HepG2 (cell line): ENCODE results near the gene ZSWIM7. TPM values are rescaled to one million over a fixed set of nuclear protein-coding genes. Genes with fewer than 3 reads are reported as not detected.

Source experiments
- AKAP8 ChIP-seq: sonication (generic); formaldehyde crosslinking; IDR thresholded peaks from 2 replicates; pipeline ENCODE4 v1.5.1; 2020; ENCODE audit warnings: mild to moderate bottlenecking, missing genetic modification reagents
- ARID2 ChIP-seq: sonication (generic); formaldehyde crosslinking; IDR thresholded peaks from 2 replicates; pipeline ENCODE4 v1.8.1; 2022; ENCODE audit warnings: mild to moderate bottlenecking, missing genetic modification reagents, borderline replicate concordance
- ETV5 ChIP-seq: IDR thresholded peaks from 2 replicates; pipeline ENCODE4 v1.6.1; 2018; ENCODE audit warnings: missing biosample characterization, missing genetic modification reagents, inconsistent platforms, borderline replicate concordance
- ETV6 ChIP-seq: sonication (generic); formaldehyde crosslinking; conservative IDR thresholded peaks from 2 replicates; pipeline ENCODE4 v1.4.0; 2020; ENCODE audit warnings: missing genetic modification reagents
- GATAD1 ChIP-seq: IDR thresholded peaks from 2 replicates; pipeline ENCODE4 v1.6.1; 2016; ENCODE audit warnings: missing genetic modification reagents, missing compliant biosample characterization
- HDAC2 ChIP-seq: sonication (generic); formaldehyde crosslinking; IDR thresholded peaks from 2 replicates; pipeline ENCODE4 v1.4.0; 2020; ENCODE audit warnings: missing genetic modification reagents
- HNF4A ChIP-seq: sonication (generic); formaldehyde crosslinking; IDR thresholded peaks from 2 replicates; pipeline ENCODE4 v1.4.0; 2020; ENCODE audit warnings: missing genetic modification reagents
- HNF4G ChIP-seq, 2 experiments: sonication (generic) in 1 of 2; formaldehyde crosslinking in 1 of 2; IDR thresholded peaks; 2 replicates each; pipeline versions ENCODE4 v1.4.0 to v1.6.1; 2011 to 2020; ENCODE audit warnings: borderline replicate concordance in 2 of 2, low read depth in 2 of 2, mild to moderate bottlenecking in 2 of 2, low read length in 1 of 2, missing genetic modification reagents in 1 of 2, moderate library complexity in 1 of 2
- KLF13 ChIP-seq: sonication (generic); formaldehyde crosslinking; IDR thresholded peaks from 2 replicates; pipeline ENCODE4 v1.4.0; 2020; ENCODE audit warnings: mild to moderate bottlenecking, missing genetic modification reagents
- MED13 ChIP-seq: sonication (generic); formaldehyde crosslinking; IDR thresholded peaks from 2 replicates; pipeline ENCODE4 v1.5.0; 2020; ENCODE audit warnings: missing genetic modification reagents
- MTA1 ChIP-seq: sonication (generic); formaldehyde crosslinking; IDR thresholded peaks from 2 replicates; pipeline ENCODE4 v1.4.0; 2020; ENCODE audit warnings: missing genetic modification reagents, mild to moderate bottlenecking, borderline replicate concordance
- MXD4 ChIP-seq: IDR thresholded peaks from 2 replicates; pipeline ENCODE4 v1.6.1; 2016; ENCODE audit warnings: mild to moderate bottlenecking, missing biosample characterization, missing genetic modification reagents
- NAIF1 ChIP-seq: sonication (generic); formaldehyde crosslinking; IDR thresholded peaks from 2 replicates; pipeline ENCODE4 v1.5.0; 2020; ENCODE audit warnings: mild to moderate bottlenecking, missing genetic modification reagents, borderline replicate concordance
- PHF21A ChIP-seq: sonication (generic); formaldehyde crosslinking; IDR thresholded peaks from 2 replicates; pipeline ENCODE4 v1.5.0; 2020; ENCODE audit warnings: mild to moderate bottlenecking, missing genetic modification reagents
- RFXAP ChIP-seq: sonication (generic); formaldehyde crosslinking; IDR thresholded peaks from 2 replicates; pipeline ENCODE4 v1.4.0; 2020; ENCODE audit warnings: missing genetic modification reagents, borderline replicate concordance
- SOX13 ChIP-seq, 3 experiments: fragments of 450-650 bp in 1 of 3; sonication (generic) in 1 of 3; formaldehyde crosslinking in 1 of 3; IDR thresholded peaks in 2 of 3; conservative IDR thresholded peaks in 1 of 3; 2 replicates each; pipeline versions ENCODE4 v1.5.0 to v1.6.1; 2016 to 2020; ENCODE audit warnings: antibody characterized with exemption in 1 of 3, mild to moderate bottlenecking in 1 of 3, missing compliant biosample characterization in 1 of 3, missing genetic modification reagents in 1 of 3, moderate library complexity in 1 of 3
- SOX6 ChIP-seq, 2 experiments: fragments of 450-650 bp in 1 of 2; sonication (generic) in 1 of 2; formaldehyde crosslinking in 1 of 2; IDR thresholded peaks; 2 replicates each; pipeline versions ENCODE4 v1.4.0 to v1.6.1; 2017 to 2020; ENCODE audit warnings: antibody characterized with exemption in 1 of 2, mild to moderate bottlenecking in 1 of 2, missing genetic modification reagents in 1 of 2
- STAT5B ChIP-seq: sonication (generic); formaldehyde crosslinking; IDR thresholded peaks from 2 replicates; pipeline ENCODE4 v1.4.0; 2020; ENCODE audit warnings: missing genetic modification reagents
- ZBTB42 ChIP-seq: sonication (generic); formaldehyde crosslinking; IDR thresholded peaks from 2 replicates; pipeline ENCODE4 v1.5.0; 2020; ENCODE audit warnings: mild to moderate bottlenecking, missing genetic modification reagents
- ZMYM4 ChIP-seq: sonication (generic); formaldehyde crosslinking; IDR thresholded peaks from 2 replicates; pipeline ENCODE4 v1.8.1; 2023; ENCODE audit warnings: mild to moderate bottlenecking, missing genetic modification reagents
- ZNF414 ChIP-seq: sonication (generic); formaldehyde crosslinking; IDR thresholded peaks from 2 replicates; pipeline ENCODE4 v1.5.0; 2020; ENCODE audit warnings: missing genetic modification reagents
- ZNF501 ChIP-seq: sonication (generic); formaldehyde crosslinking; IDR thresholded peaks from 2 replicates; pipeline ENCODE4 v1.5.1; 2020; ENCODE audit warnings: mild to moderate bottlenecking, moderate library complexity, missing genetic modification reagents
- ZNF572 ChIP-seq: sonication (generic); formaldehyde crosslinking; IDR thresholded peaks from 2 replicates; pipeline ENCODE4 v1.5.1; 2020; ENCODE audit warnings: mild to moderate bottlenecking, missing genetic modification reagents
- ZNF652 ChIP-seq: IDR thresholded peaks from 2 replicates; pipeline ENCODE4 v1.6.1; 2016; ENCODE audit warnings: low read depth, borderline replicate concordance
- ZNF674 ChIP-seq: sonication (generic); formaldehyde crosslinking; IDR thresholded peaks from 2 replicates; pipeline ENCODE4 v1.5.0; 2020; ENCODE audit warnings: low read depth, mild to moderate bottlenecking, missing genetic modification reagents
- ZNF816 ChIP-seq: sonication (generic); formaldehyde crosslinking; IDR thresholded peaks from 2 replicates; pipeline ENCODE4 v1.8.0; 2022; ENCODE audit warnings: missing genetic modification reagents, mild to moderate bottlenecking, borderline replicate concordance
- ZSCAN29 ChIP-seq: sonication (generic); formaldehyde crosslinking; conservative IDR thresholded peaks from 2 replicates; pipeline ENCODE4 v1.4.0; 2020; ENCODE audit warnings: mild to moderate bottlenecking, missing genetic modification reagents
- polyA plus RNA-seq, 8 experiments: library from polyadenylated mRNA; depleted of rRNA in 3 of 8; stranded (reverse) in 7 of 8; unstranded in 1 of 8; fragments of >200 nt; fragmentation: Illumina TruSeq in 4 of 8; extraction: Trizol in 4 of 8; gene quantifications; 2 replicates each; pipeline versions ENCODE4 v1.2.1 to v1.2.3, GENCODE V29; 2011 to 2016; ENCODE audit warnings: low read depth in 4 of 8, missing spikeins in 1 of 8, mixed read lengths in 1 of 8; ENCODE audit not compliant: insufficient read depth in 1 of 8
- total RNA-seq, 5 experiments: library from RNA; depleted of rRNA; stranded (reverse); fragments of >200 nt; fragmentation: Illumina TruSeq; extraction: Trizol; gene quantifications; 2 replicates each; pipeline ENCODE4 v1.2.3, GENCODE V29; 2016; ENCODE audit warnings: low read depth in 1 of 5

Gene ZSWIM7
- total and polyA plus RNA-seq, 2 of the 13 experiments (the other 11 are each of a cell fraction or from before 2014, with no cell fraction given): 13.1 to 28.1 TPM

- TF ChIP-seq ZBTB42 (CRISPR knock-in tag) (no peak), KLF13 (CRISPR knock-in tag) (no peak), MED13 (no peak), NAIF1 (no peak), HDAC2 (CRISPR knock-in tag) (no peak; the same call in 1 of the 2 replicates), AKAP8 (CRISPR knock-in tag) (no peak), ZMYM4 (no peak), ZSCAN29 (CRISPR knock-in tag) (no peak), ZNF652 (no peak), ZNF572 (CRISPR knock-in tag) (0 out of 2 replicates have a peak, but pooled peaks have one; percentile 35), ZNF816 (CRISPR knock-in tag) (peak; percentile 49; the same call in 1 of the 2 replicates), SOX13 (IDR thresholded peaks at IDR 0.05) (no peak), SOX13 (CRISPR knock-in tag; conservative IDR thresholded peaks at IDR 0.05 in 1 of 2, IDR thresholded peaks at IDR 0.05 in 1 of 2) (0 out of 4 replicates have a peak, but pooled peaks of 1 of the 2 experiments have one; percentile 14), ARID2 (CRISPR knock-in tag) (no peak), ETV6 (CRISPR knock-in tag) (no peak), MTA1 (CRISPR knock-in tag) (no peak), ZNF501 (peak; percentile 50; the same call in 1 of the 2 replicates), GATAD1 (CRISPR knock-in tag) (no peak), HNF4A (peak; percentile 66), STAT5B (CRISPR knock-in tag) (no peak), HNF4G (IDR thresholded peaks at IDR 0.05; ENCODE audit: borderline replicate concordance, low read depth, low read length) (peak; percentile 20; the same call in 1 of the 2 replicates), HNF4G (CRISPR knock-in tag; IDR thresholded peaks at IDR 0.05; ENCODE audit: borderline replicate concordance, low read depth) (no peak), SOX6 (IDR thresholded peaks at IDR 0.05) (no peak), SOX6 (CRISPR knock-in tag; IDR thresholded peaks at IDR 0.05) (0 out of 2 replicates have a peak, but pooled peaks have one; percentile 13), RFXAP (CRISPR knock-in tag) (no peak), PHF21A (CRISPR knock-in tag) (no peak), ZNF674 (CRISPR knock-in tag) (no peak), ZNF414 (CRISPR knock-in tag) (no peak), MXD4 (no peak), ETV5 (CRISPR knock-in tag) (no peak)
Measured at GRCh38 chr17:15967706-15968399, 31.7 kb downstream of the ZSWIM7 start (continued).
